Natural killer cell treated with Interleukin-12 subunit alpha and Interleukin-12 subunit beta and Interleukin-15 and Interleukin-18, amount 100 ng/mL, for 72 hours (primary cell): ENCODE measurements around the gene GNB1. TPM values are rescaled to one million over a fixed set of nuclear protein-coding genes. Genes with fewer than 3 reads are reported as not detected.
"Not testable (repeated sequence)": the region's sequence is repeated elsewhere in the genome, so short reads cannot be mapped to it uniquely, and the experiment has no call there.

Experiments used
- ATAC-seq, 2 donors: fragments of 150-1000 bp; cut with Tn5 transposase in 1 of 2; sonication (Bioruptor Pico), chemical (Tn5 transposase) in 1 of 2; 2 replicates each; pipeline ENCODE4 v1.10.0; 2021
- DNase-seq: peaks from one replicate; pipeline ENCODE4 v3.0.0; 2022; ENCODE audit warnings: low spot score
- H3K27ac Mint-ChIP-seq, 2 donors: 1 replicate in 1 of 2; 2 replicates in 1 of 2; pipeline ENCODE4 v1.8.0; 2022; ENCODE audit warnings: mixed read lengths in 2 of 2, mild to moderate bottlenecking in 1 of 2, moderate library complexity in 1 of 2
- H3K27me3 Mint-ChIP-seq, 2 donors: 1 replicate in 1 of 2; 2 replicates in 1 of 2; pipeline ENCODE4 v1.8.0; 2022; ENCODE audit warnings: mixed read lengths in 2 of 2
- H3K36me3 Mint-ChIP-seq: one replicate; pipeline ENCODE4 v1.8.0; 2022; ENCODE audit warnings: mixed read lengths
- H3K4me1 Mint-ChIP-seq, 2 donors: 1 replicate in 1 of 2; 2 replicates in 1 of 2; pipeline ENCODE4 v1.8.0; 2022; ENCODE audit warnings: low read depth in 2 of 2, mixed read lengths in 2 of 2, mild to moderate bottlenecking in 1 of 2
- H3K4me3 Mint-ChIP-seq: one replicate; pipeline ENCODE4 v1.8.0; 2022; ENCODE audit warnings: mixed read lengths
- H3K9me3 Mint-ChIP-seq: 2 replicates; pipeline ENCODE4 v1.8.0; 2022; ENCODE audit warnings: mixed read lengths
- total RNA-seq, 2 donors: library from RNA; stranded (reverse); gene quantifications; one replicate each; pipeline ENCODE4 v1.2.3, GENCODE V29; 2022

The GNB1 gene
- total RNA-seq, 2 donors from 2014 or later = 361 to 446 TPM

- no peaks in the 10 kb centered on the region for H3K9me3 Mint-ChIP-seq
- H3K4me3 Mint-ChIP-seq = no peak overlapping the region
- DNase-seq = no peak
- peaks cover 0 to 2% of the 10 kb centered on the region in 2 donors for H3K27me3 Mint-ChIP-seq
- H3K4me1 Mint-ChIP-seq = peaks cover 10 to 20% of the 10 kb centered on the region in 2 donors
- H3K27ac Mint-ChIP-seq = peak overlapping the region in 1 of 2 donors; percentile 39
- H3K36me3 Mint-ChIP-seq = no peaks in the 10 kb centered on the region
- no peak for ATAC-seq
Observed at GRCh38 chr1:1894354-1895059, 3.6 kb upstream of the GNB1 start.

GRCh38 chr1:1893997-1894353 is 3.1 kb upstream of the GNB1 start:
- Mint-ChIP-seq H3K9me3 (no peaks in the 10 kb centered on the region), H3K27me3 (peaks cover 0 to 2% of the 10 kb centered on the region in 2 donors), H3K27ac (no peak overlapping the region), H3K4me1 (peaks cover 14 to 24% of the 10 kb centered on the region in 2 donors), H3K4me3 (no peak overlapping the region), H3K36me3 (no peaks in the 10 kb centered on the region)
- DNase-seq (no peak), ATAC-seq (no peak)

DNA sequence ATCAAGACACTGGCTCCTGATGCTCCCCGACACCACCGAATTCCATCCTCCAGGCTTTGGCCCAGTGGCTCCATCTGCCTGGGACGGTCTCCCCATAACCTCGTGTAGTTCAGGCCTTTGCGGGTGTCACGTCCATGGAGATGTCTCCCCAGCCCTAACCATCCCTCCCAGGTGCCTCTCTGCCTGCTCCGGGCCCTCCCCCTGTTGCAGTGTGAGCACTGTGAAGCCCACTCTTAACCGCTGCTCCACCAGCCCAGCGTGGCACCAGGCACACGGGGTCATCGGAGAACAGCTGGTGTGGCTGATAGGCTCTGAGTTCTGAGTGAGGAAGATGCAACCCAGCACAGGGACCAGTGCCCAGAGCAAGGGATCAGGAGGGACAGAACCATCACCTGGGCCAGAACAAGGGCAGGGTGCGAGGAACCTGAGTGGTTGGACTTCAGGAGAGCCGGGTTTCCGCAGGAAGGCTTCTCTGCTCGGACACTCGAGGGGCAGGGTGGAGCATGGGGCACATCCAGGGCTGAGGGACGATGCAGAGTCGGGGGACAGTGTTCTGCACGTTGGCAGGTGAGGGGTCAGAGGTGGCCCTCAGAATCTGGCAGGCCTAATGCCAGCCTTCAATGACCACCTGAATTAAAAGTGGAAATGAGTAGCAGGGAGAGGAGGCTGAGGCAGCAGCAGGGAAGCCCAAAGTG is 2.6 kb upstream of the GNB1 start:
- H3K9me3 Mint-ChIP-seq = no peaks in the 10 kb centered on the region
- H3K4me1 Mint-ChIP-seq = peaks cover 19 to 27% of the 10 kb centered on the region in 2 donors
- DNase-seq = no peak
- no peak for ATAC-seq
- H3K36me3 Mint-ChIP-seq = no peaks in the 10 kb centered on the region
- no peak overlapping the region for H3K4me3 Mint-ChIP-seq
- peak overlapping the region in 1 of 2 donors; percentile 79 for H3K27ac Mint-ChIP-seq
- peaks cover 0 to 2% of the 10 kb centered on the region in 2 donors for H3K27me3 Mint-ChIP-seq

DNA sequence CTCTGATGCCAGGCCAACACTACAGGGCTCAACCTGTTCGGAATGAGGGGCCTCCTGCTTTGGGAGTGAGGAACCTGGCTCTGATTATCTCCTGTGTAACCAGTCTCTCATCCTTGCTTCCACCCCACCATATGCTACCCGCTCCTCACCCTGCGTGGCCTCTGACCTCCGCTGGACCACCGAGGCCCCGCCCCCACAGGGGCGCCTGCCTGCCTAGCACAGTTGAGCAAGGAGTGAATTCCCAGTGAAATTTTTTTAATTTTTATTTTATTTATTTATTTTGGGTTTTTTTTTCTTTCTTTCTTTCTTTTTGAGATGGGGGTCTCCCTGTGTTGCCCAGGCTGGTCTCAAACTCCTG is 1.9 kb upstream of the GNB1 start:
- ATAC-seq = no peak
- H3K4me1 Mint-ChIP-seq = peaks cover 25 to 27% of the 10 kb centered on the region in 2 donors
- H3K4me3 Mint-ChIP-seq = peak overlapping the region; percentile 88

DNA sequence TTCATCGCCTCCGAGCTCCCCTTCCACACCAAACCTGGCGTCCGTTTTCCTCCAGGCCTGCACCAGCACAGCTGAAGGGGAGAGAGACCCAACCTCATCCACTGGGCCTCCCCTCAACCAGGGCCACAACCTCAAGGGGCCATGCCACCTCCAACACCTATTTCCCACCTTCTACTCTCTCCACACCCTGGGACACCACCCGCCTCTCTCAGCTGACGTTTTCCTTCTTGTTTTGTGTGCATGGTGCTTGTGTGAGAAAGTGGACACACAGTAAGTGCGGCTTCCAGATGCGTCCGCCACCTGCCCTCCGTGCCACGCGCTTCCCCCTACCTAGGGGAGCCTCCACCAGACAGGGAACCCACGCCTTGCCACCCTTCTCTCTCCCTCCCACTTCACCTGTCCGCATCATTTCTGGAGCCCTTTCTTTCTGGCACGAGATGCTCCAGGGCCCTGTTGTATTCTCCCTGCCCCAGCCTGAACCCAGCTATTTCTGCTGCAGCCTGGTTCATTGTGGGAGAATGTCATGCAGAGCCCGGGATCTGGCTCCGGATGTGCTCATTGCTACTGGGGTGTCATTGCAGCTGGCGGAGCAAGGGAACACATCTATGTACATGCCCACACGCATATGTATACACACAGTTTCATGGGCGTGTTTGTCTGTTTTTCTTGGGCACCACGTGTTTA is 1.3 kb upstream of the GNB1 start:
- H3K4me3 Mint-ChIP-seq = peak overlapping the region; percentile 88
- no peaks in the 10 kb centered on the region for H3K9me3 Mint-ChIP-seq
- peaks cover 28 to 29% of the 10 kb centered on the region in 2 donors for H3K4me1 Mint-ChIP-seq
- no peaks in the 10 kb centered on the region for H3K36me3 Mint-ChIP-seq
- H3K27ac Mint-ChIP-seq = peak overlapping the region; percentile 79 to 84
- ATAC-seq = no peak
- no peak for DNase-seq
- peaks cover 0 to 2% of the 10 kb centered on the region in 2 donors for H3K27me3 Mint-ChIP-seq

More for the DNA sequence above, 1.9 kb upstream of the GNB1 start:
- Mint-ChIP-seq H3K36me3 (no peaks in the 10 kb centered on the region), H3K27ac (peak overlapping the region; percentile 79 to 84), H3K9me3 (no peaks in the 10 kb centered on the region), H3K27me3 (peaks cover 0 to 2% of the 10 kb centered on the region in 2 donors)
- no peak for DNase-seq

DNA sequence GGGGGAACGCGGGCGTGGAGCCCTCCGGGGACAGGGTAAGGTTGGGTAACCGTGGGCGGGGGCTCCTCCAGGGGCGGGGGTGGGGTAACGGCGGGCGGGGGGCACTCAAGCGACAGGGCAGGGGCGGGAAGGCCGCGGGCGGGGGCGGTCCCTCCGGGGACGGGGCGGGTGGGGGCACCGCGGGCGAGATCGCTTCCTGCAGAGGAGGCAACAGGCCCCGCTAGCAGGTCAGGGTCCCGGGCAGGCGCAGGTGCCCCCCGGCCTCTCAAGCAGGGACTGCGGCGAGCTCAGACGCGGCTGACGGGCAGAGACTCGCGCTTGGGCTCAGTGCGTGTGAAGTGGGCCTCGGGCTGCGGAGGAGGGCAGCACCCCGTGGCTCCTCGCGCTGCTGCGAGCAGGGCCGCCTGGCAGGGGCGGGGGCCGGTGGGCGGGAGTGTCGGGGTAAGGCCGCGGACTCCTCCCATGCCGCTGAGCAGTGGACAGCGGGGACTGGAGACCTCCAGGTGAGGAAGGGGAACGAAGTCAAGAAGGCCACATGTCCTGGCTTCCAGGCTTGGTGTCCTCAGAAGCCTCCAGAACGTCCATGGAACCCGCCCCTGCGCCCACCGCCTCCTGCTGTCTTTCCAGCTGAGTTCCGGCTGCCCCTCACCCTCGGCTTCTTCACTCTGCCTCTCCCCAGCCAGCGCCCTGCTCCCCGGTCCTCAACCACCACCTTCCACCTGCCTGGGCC is 627 bp upstream of the GNB1 start:
- Mint-ChIP-seq H3K27me3 (peaks cover 0 to 2% of the 10 kb centered on the region in 2 donors), H3K4me3 (peak overlapping the region; percentile 88), H3K9me3 (no peaks in the 10 kb centered on the region), H3K36me3 (no peaks in the 10 kb centered on the region), H3K27ac (peak overlapping the region; percentile 79 to 84), H3K4me1 (peaks cover 33 to 34% of the 10 kb centered on the region in 2 donors)
- peak; percentile 70 for DNase-seq
- ATAC-seq = peak; percentile 56 to 64

GRCh38 chr1:1889847-1890505 is 911 bp downstream of the GNB1 start:
- no peaks in the 10 kb centered on the region for H3K9me3 Mint-ChIP-seq
- H3K27me3 Mint-ChIP-seq = no peaks in the 10 kb centered on the region

GRCh38 chr1:1889090-1889750 is 1.7 kb downstream of the GNB1 start:
- Mint-ChIP-seq H3K36me3 (no peaks in the 10 kb centered on the region), H3K27ac (peak overlapping the region; percentile 75 to 90), H3K9me3 (no peaks in the 10 kb centered on the region), H3K4me1 (peaks cover 28 to 34% of the 10 kb centered on the region in 2 donors), H3K4me3 (peak overlapping the region; percentile 91), H3K27me3 (no peaks in the 10 kb centered on the region)
- DNase-seq = no peak
- ATAC-seq = no peak

More at GRCh38 chr1:1889847-1890505, 911 bp downstream of the GNB1 start:
- DNase-seq = peak; percentile 78
- peak; percentile 66 to 69 for ATAC-seq
- H3K27ac Mint-ChIP-seq = peak overlapping the region; percentile 75 to 90
- H3K36me3 Mint-ChIP-seq = no peaks in the 10 kb centered on the region
- H3K4me1 Mint-ChIP-seq = peaks cover 33 to 34% of the 10 kb centered on the region in 2 donors
- H3K4me3 Mint-ChIP-seq = peak overlapping the region; percentile 91

- not testable (repeated sequence) for H3K4me3 Mint-ChIP-seq, H3K9me3 Mint-ChIP-seq, ATAC-seq, H3K27me3 Mint-ChIP-seq, H3K27ac Mint-ChIP-seq, H3K36me3 Mint-ChIP-seq, DNase-seq
- H3K4me1 Mint-ChIP-seq = peaks cover 37 to 49% of the 10 kb centered on the region in 2 donors
Observed at GRCh38 chr1:1883890-1884289, 7.0 kb downstream of the GNB1 start.

DNA sequence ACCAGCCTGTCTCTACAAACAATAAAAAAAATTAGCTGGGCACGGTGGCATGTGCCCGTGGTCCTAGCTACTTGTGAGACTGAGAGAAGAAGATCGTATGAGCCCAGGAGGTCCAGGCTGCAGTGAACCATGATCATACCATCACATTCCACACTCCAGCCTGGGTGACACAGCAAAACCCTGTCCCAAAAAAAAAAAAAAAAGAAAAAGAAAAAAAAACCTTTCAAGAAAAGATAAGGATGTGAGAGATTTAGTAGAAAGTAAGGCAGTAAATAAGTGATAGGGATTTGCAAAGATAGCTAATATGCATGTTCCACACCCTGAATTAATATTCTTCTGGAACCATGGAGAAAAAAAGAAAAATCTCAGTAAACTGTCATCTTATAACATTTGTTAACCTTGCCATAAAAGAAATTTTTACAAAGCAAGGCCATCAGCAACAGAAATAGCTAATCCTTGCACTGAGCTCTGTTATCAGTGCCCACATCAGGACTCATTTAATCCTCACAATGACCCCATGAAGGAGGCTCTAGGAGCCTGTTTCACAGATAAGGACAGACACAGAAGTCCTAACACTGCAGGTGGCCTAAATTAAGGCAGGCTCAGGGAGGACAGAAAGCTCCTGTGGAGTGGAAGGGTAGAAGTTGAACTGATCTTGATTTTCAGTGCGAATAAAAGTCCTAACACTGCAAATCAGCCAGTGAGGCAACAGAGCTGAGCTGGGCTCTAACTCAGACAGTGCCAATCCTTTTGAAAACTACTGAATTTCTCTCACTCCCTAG is 7.6 kb downstream of the GNB1 start:
- no peak overlapping the region for H3K4me3 Mint-ChIP-seq
- ATAC-seq = no peak

DNA sequence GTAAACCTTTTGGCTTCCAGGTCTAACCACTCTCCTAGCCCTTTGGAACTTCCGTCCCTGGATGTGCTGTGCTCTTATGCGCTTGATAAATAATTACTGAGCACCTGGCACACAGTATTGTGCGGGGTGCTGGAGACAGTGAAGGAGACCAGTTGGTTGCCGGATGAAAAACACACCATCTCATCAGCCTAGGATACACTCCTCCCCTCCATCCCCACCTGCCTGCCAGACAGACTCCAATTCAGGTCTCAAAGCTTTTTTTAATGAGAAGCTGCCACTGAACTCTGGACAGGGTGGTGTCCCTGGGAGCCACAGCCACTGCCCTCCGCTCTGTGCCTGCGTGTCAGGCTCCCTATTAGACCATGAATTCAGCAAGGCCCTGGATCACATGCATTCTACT is 9.2 kb downstream of the GNB1 start:
- no peaks in the 10 kb centered on the region for H3K27me3 Mint-ChIP-seq
- no peak for ATAC-seq
- peak overlapping the region; percentile 70 for H3K4me3 Mint-ChIP-seq
- H3K27ac Mint-ChIP-seq = peak overlapping the region; percentile 55 to 67
- DNase-seq = no peak
- no peaks in the 10 kb centered on the region for H3K9me3 Mint-ChIP-seq
- peaks cover 44 to 45% of the 10 kb centered on the region in 2 donors for H3K4me1 Mint-ChIP-seq
- peaks cover 6% of the 10 kb centered on the region for H3K36me3 Mint-ChIP-seq

More for the DNA sequence above, 7.6 kb downstream of the GNB1 start:
- DNase-seq = no peak
- Mint-ChIP-seq H3K27me3 (no peaks in the 10 kb centered on the region), H3K4me1 (peaks cover 40 to 51% of the 10 kb centered on the region in 2 donors), H3K27ac (peak overlapping the region; percentile 19 to 45), H3K36me3 (peaks cover 6% of the 10 kb centered on the region), H3K9me3 (no peaks in the 10 kb centered on the region)
